NCI-H345 (cell line): ENCODE results near the gene CSAD.

Experiments
- DNase-seq: peaks from one replicate; lab custom pipeline; 2025; lab: John Stamatoyannopoulos, UW

CSAD gene

GRCh38 chr12:53199700-53200099 lies 19.0 kb upstream of the CSAD start:
- DNase-seq = no peak

GRCh38 chr12:53198486-53199110 lies 17.9 kb upstream of the CSAD start:
- DNase-seq = no peak

GRCh38 chr12:53197011-53197640 lies 16.4 kb upstream of the CSAD start:
- DNase-seq = no peak

- DNase-seq = no peak
Observed at GRCh38 chr12:53196486-53196885, 15.8 kb upstream of the CSAD start.

DNA sequence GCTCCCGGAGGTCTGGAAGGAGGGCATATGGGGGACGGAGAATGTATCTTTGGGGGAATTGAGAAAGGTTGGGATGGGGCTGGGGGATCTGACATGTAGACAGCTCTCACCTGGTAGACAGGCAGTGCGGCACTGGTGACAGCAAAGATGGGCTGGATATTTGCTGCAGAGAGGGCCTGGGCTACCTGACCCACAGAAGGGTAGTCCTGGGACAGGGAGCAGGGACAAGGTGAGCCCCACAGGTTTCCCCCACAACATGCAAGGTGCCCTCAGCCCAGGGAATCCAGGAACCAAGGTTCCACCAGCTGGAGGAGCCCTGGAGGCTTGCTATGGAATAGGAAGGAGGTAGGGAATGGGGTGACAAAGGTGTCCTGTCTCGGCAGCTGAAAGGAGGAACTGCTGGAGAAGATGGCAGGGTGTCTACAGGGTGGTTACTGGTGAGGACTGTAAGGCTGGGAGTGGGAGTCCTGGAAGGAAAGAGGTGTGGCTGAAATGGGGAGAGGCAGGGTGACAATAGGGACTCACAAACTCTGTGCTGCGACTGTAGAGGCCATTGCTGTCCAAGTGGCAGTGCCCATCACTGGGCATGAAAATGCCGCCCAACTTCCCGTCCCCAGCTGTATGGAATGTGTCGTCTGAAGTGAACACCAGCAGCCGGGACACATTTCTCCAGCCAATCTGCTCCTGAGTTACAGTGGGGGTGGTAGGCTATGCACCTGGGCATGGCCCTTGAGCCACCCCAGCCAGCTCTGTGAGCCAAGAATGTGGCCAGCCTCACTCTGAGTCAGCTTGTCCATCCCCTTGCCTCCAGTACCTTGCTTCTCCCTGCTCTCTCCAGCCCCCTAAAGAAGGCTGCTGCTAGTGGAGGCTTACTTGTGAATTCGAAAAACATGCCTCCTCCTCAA lies 15.0 kb upstream of the CSAD start:
- DNase-seq = no peak

DNA sequence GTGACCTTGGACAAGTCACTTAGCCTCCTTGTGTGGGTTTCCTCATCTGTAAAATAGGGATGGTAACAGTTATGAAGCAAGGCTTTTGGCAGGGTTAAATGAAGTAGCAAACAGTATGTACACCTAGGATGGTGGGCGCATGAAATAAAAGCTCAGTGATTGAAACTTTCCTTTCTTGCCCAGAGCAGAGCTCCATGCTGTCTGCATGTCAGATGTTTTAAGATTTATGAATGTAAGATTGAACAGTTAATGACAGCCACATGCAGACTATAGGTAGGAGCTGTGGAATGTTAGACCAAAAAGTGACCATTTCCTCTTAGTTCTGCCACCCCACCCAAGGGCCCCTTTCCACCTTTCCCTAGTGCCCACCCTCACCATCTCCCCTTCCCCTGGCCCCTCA lies 14.2 kb upstream of the CSAD start:
- DNase-seq = no peak

GRCh38 chr12:53193985-53194716 lies 13.4 kb upstream of the CSAD start:
- no peak for DNase-seq

- no peak for DNase-seq
Observed at GRCh38 chr12:53193040-53193439, 12.3 kb upstream of the CSAD start.

- no peak for DNase-seq
Observed at GRCh38 chr12:53192531-53193021, 11.9 kb upstream of the CSAD start.

DNA sequence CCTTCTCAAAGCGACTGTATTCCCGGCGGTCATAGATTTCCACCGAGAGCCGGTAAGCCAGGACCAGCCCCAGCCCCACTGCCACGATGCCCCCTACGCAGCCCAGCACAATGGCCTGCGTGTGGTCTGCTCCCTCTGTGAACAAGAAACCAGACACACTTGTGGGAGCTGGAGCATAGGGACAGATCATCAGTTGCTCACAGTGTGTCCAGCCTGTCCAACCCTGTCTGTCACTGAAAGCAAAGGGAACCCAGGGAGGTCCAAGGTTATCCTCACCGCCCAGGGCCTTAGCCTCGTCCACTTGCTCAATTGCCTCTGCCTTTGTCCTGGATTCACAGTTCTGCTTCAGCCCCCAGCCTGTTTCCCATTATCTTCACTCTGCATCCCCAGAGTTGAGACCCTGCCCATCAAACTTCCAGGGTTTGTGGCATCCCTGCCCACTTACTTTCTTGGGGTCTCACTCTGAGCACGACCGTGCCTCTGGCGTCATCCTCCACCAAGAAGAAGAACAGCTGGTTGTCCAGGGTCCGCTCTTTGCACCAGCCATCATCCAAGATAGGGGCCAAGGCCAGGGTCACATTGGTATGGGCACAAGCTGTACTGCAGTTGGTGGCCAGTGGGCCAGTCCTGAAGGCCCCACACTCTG lies 11.3 kb upstream of the CSAD start:
- DNase-seq = no peak

- no peak for DNase-seq
Observed at GRCh38 chr12:53191096-53191884, 10.6 kb upstream of the CSAD start.

DNA sequence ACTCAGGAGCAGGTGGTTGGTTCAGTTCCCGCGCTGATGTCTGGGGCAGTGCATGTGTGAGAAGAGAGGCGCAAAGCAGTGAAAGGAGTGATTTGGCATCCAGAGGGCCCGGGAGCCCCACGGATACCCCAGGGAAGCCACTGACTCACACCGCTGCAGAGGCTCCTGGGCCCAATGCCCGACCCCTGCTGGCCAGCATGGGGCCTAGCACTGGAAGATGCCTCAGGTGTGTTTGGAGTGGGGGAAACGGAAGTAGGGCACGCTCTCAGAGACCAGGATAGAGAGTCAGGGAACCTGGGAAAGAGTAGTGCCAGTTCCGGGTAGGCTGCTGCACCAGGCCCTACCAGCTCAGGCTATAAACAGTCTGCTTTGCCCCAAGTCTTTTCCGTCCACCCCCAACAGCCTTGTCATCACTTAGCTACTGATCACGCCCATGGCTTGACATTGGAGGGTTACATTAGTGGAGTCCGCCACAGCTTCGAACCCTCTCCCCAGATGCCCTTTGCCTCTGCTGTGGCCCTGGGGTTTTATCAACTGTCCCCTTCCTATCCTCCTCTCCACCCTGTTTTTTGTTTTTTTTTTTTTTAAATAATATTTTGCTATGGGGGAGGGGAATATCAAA lies 9.5 kb upstream of the CSAD start:
- DNase-seq = peak; percentile 32

- DNase-seq = no peak
Observed at GRCh38 chr12:53187145-53187899, 6.6 kb upstream of the CSAD start.

- no peak for DNase-seq
Observed at GRCh38 chr12:53186745-53187144, 6.0 kb upstream of the CSAD start.

GRCh38 chr12:53185582-53186153 lies 4.9 kb upstream of the CSAD start:
- DNase-seq = no peak

- no peak for DNase-seq
Observed at GRCh38 chr12:53184828-53185227, 4.1 kb upstream of the CSAD start.

- DNase-seq = peak; percentile 8
Observed at GRCh38 chr12:53182903-53183302, 2.2 kb upstream of the CSAD start.

- no peak for DNase-seq
Observed at GRCh38 chr12:53181935-53182334, 1.2 kb upstream of the CSAD start.

- DNase-seq = peak; percentile 87
Observed at GRCh38 chr12:53180931-53181645, 363 bp upstream of the CSAD start.
